SU-DHL-6 (cell line): ENCODE results near the gene MAP3K20.

Experiments
- H2AFZ ChIP-seq: fragments of 200-600 bp; sonication (generic); 2 replicates; pipeline ENCODE4 v1.6.1; 2014; ENCODE audit warnings: low read depth, mild to moderate bottlenecking, moderate library complexity, mixed read lengths, antibody characterized with exemption, low read length; ENCODE audit not compliant: severe bottlenecking
- H3F3A ChIP-seq: fragments of 200-600 bp; shearing (Covaris generic); 2 replicates; pipeline ENCODE4 v1.6.0; 2016; ENCODE audit warnings: antibody characterized with exemption, mild to moderate bottlenecking; ENCODE audit not compliant: insufficient read depth
- H3K27ac ChIP-seq: fragments of 200-600 bp; sonication (generic); 2 replicates; pipeline ENCODE4 v1.5.1; 2016; ENCODE audit warnings: low read depth, mild to moderate bottlenecking, low read length, moderate library complexity, mixed read lengths
- H3K27me3 ChIP-seq: fragments of 200-600 bp; sonication (generic), shearing (Covaris generic); 2 replicates; pipeline ENCODE4 v1.6.0; 2014; ENCODE audit warnings: mild to moderate bottlenecking, low read length
- H3K36me3 ChIP-seq: fragments of 200-600 bp; sonication (generic); 2 replicates; pipeline ENCODE4 v1.6.1; 2014; ENCODE audit warnings: mild to moderate bottlenecking, low read length, mixed read lengths
- H3K4me2 ChIP-seq: fragments of 300-600, 200-600 bp; shearing (Covaris generic), sonication (generic); 2 replicates; pipeline ENCODE4 v1.6.0; 2014; ENCODE audit warnings: low read length, low read depth, mild to moderate bottlenecking; ENCODE audit not compliant: poor library complexity, severe bottlenecking
- H3K4me3 ChIP-seq: fragments of 200-600 bp; sonication (generic); 2 replicates; pipeline ENCODE4 v1.5.1; 2014; ENCODE audit warnings: antibody characterized with exemption, low read length, mild to moderate bottlenecking, mixed read lengths; ENCODE audit not compliant: insufficient read depth, poor library complexity, severe bottlenecking
- H3K79me2 ChIP-seq: fragments of 200-600 bp; sonication (generic); 2 replicates; pipeline ENCODE4 v1.6.1; 2014; ENCODE audit warnings: mild to moderate bottlenecking, low read length, moderate library complexity; ENCODE audit not compliant: insufficient read depth
- H3K9ac ChIP-seq: fragments of 200-600 bp; sonication (generic); 2 replicates; pipeline ENCODE4 v1.7.0; 2014; ENCODE audit warnings: mild to moderate bottlenecking, low read length
- H3K9me2 ChIP-seq: fragments of 200-600 bp; sonication (generic); replicated peaks from 2 replicates; pipeline ENCODE4 v1.6.1; 2014; ENCODE audit warnings: low read length; ENCODE audit not compliant: insufficient read depth
- H3K9me3 ChIP-seq: fragments of 200-600 bp; sonication (generic); 2 replicates; pipeline ENCODE4 v1.6.1; 2014; ENCODE audit warnings: low read length, mixed read lengths; ENCODE audit not compliant: insufficient read depth
- H4K20me1 ChIP-seq: fragments of 200-600 bp; sonication (generic); 2 replicates; pipeline ENCODE4 v1.6.1; 2014; ENCODE audit warnings: low read depth, mild to moderate bottlenecking, antibody characterized with exemption, low read length, moderate library complexity, mixed read lengths
- EZH2phosphoT487 ChIP-seq: fragments of 200-600 bp; sonication (generic), shearing (Covaris generic); conservative IDR thresholded peaks from 2 replicates; pipeline ENCODE4 v1.6.1; 2018; ENCODE audit warnings: mild to moderate bottlenecking, antibody characterized with exemption, low read length, moderate library complexity, mixed read lengths
- TF ChIP-seq, protein P1 (sequence below): fragments of 200-600 bp; sonication (generic); IDR thresholded peaks from one replicate; pipeline ENCODE4 v1.5.1; 2017; ENCODE audit warnings: antibody characterized with exemption, mild to moderate bottlenecking, low read length, moderate library complexity; ENCODE audit not compliant: insufficient read depth, poor library complexity, severe bottlenecking

The MAP3K20 gene

DNA sequence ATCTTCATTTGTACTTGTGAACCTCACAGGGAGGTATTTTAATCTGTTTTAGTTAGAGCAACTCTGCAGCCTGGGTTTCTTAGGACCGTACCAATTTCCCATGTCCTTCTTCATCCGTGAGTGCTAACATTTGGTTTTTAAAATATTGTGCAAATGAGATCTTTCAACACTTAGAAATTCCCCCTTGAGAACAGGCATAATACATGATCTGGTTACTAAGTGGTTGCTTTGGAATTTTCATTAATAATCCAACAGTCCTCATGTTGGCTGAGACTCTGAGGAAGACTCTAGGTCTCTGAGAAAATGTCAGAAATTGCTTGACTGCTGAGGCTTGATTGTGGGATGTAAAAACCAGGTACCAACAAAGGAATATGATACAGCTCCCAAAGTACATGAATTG lies 153.4 kb downstream of the MAP3K20 start:
- no peak overlapping the region for H3K4me3 ChIP-seq
- TF ChIP-seq, protein P1, sequence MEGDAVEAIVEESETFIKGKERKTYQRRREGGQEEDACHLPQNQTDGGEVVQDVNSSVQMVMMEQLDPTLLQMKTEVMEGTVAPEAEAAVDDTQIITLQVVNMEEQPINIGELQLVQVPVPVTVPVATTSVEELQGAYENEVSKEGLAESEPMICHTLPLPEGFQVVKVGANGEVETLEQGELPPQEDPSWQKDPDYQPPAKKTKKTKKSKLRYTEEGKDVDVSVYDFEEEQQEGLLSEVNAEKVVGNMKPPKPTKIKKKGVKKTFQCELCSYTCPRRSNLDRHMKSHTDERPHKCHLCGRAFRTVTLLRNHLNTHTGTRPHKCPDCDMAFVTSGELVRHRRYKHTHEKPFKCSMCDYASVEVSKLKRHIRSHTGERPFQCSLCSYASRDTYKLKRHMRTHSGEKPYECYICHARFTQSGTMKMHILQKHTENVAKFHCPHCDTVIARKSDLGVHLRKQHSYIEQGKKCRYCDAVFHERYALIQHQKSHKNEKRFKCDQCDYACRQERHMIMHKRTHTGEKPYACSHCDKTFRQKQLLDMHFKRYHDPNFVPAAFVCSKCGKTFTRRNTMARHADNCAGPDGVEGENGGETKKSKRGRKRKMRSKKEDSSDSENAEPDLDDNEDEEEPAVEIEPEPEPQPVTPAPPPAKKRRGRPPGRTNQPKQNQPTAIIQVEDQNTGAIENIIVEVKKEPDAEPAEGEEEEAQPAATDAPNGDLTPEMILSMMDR, result no peak
- no peak for TF ChIP-seq EZH2phosphoT487
- no peak overlapping the region for H2AFZ ChIP-seq
- no peaks in the 10 kb centered on the region for H3F3A ChIP-seq
- H3K9me2 ChIP-seq, result no peaks in the 10 kb centered on the region
- H3K9ac ChIP-seq, result no peak overlapping the region
- no peak overlapping the region for H3K27ac ChIP-seq
- no peaks in the 10 kb centered on the region for H3K36me3 ChIP-seq
- no peaks in the 10 kb centered on the region for H3K79me2 ChIP-seq
- H3K27me3 ChIP-seq, result no peaks in the 10 kb centered on the region
- H3K9me3 ChIP-seq, result no peaks in the 10 kb centered on the region
- H4K20me1 ChIP-seq, result no peaks in the 10 kb centered on the region
- no peak overlapping the region for H3K4me2 ChIP-seq

- H3K9me3 ChIP-seq, result no peaks in the 10 kb centered on the region
- no peaks in the 10 kb centered on the region for H4K20me1 ChIP-seq
- TF ChIP-seq, protein P1, result no peak
- TF ChIP-seq EZH2phosphoT487, result no peak
- H3K4me2 ChIP-seq, result no peak overlapping the region
- no peak overlapping the region for H2AFZ ChIP-seq
- H3K4me3 ChIP-seq, result no peak overlapping the region
- H3F3A ChIP-seq, result no peaks in the 10 kb centered on the region
- no peak overlapping the region for H3K27ac ChIP-seq
- no peaks in the 10 kb centered on the region for H3K36me3 ChIP-seq
- H3K9ac ChIP-seq, result no peak overlapping the region
- H3K9me2 ChIP-seq, result no peaks in the 10 kb centered on the region
- H3K27me3 ChIP-seq, result no peaks in the 10 kb centered on the region
- H3K79me2 ChIP-seq, result no peaks in the 10 kb centered on the region
These were observed 154.5 kb downstream of the MAP3K20 start for GRCh38 chr2:173230181-173230580.

- Histone ChIP-seq H3K9ac (no peak overlapping the region), H3K27me3 (no peaks in the 10 kb centered on the region), H2AFZ (no peak overlapping the region), H3K79me2 (no peaks in the 10 kb centered on the region), H3K9me2 (no peaks in the 10 kb centered on the region), H3K27ac (no peak overlapping the region), H3F3A (no peaks in the 10 kb centered on the region), H3K36me3 (no peaks in the 10 kb centered on the region), H3K4me2 (no peak overlapping the region), H3K4me3 (no peak overlapping the region), H4K20me1 (no peaks in the 10 kb centered on the region), H3K9me3 (no peaks in the 10 kb centered on the region)
- TF ChIP-seq, protein P1, result no peak
- no peak for TF ChIP-seq EZH2phosphoT487
These were observed 155.4 kb downstream of the MAP3K20 start for GRCh38 chr2:173231042-173231441.
